GM18511 (cell line): ENCODE data around the gene RADIL.
"Not testable (repeated sequence)": the region's sequence is repeated elsewhere in the genome, so short reads cannot be mapped to it uniquely, and the experiment has no call there.

Experiments
- ATAC-seq: cut with Tn5 transposase; IDR thresholded peaks from one replicate; pipeline ENCODE4 v1.9.1; 2021; ENCODE audit warnings: mild to moderate bottlenecking, moderate library complexity; ENCODE audit not compliant: unreplicated experiment

The RADIL gene

GRCh38 chr7:4815609-4816418, 67.7 kb downstream of the RADIL start:
- ATAC-seq: no peak

- no peak for ATAC-seq
Observed at GRCh38 chr7:4815121-4815520, 68.4 kb downstream of the RADIL start.

- ATAC-seq: no peak
Observed at GRCh38 chr7:4814433-4814832, 69.1 kb downstream of the RADIL start.

- ATAC-seq: no peak
Observed at GRCh38 chr7:4809666-4810065, 73.8 kb downstream of the RADIL start.

GRCh38 chr7:4809091-4809591, 74.4 kb downstream of the RADIL start:
- ATAC-seq: no peak

- ATAC-seq: no peak
Observed at GRCh38 chr7:4808565-4808964, 75.0 kb downstream of the RADIL start.

GRCh38 chr7:4808026-4808425, 75.5 kb downstream of the RADIL start:
- ATAC-seq: no peak

GRCh38 chr7:4807598-4808016, 75.9 kb downstream of the RADIL start:
- no peak for ATAC-seq

- ATAC-seq: no peak
Observed at GRCh38 chr7:4806983-4807597, 76.4 kb downstream of the RADIL start.

GRCh38 chr7:4805984-4806300, 77.6 kb downstream of the RADIL start:
- ATAC-seq: no peak

- no peak for ATAC-seq
Observed at GRCh38 chr7:4805110-4805983, 78.2 kb downstream of the RADIL start.

- ATAC-seq: no peak
Observed at GRCh38 chr7:4803397-4804241, 79.9 kb downstream of the RADIL start.

- not testable (repeated sequence) for ATAC-seq
Observed at GRCh38 chr7:4802577-4802976, 80.9 kb downstream of the RADIL start.

GRCh38 chr7:4801839-4802231, 81.7 kb downstream of the RADIL start:
- no peak for ATAC-seq

GRCh38 chr7:4800926-4801838, 82.3 kb downstream of the RADIL start:
- ATAC-seq: no peak

GRCh38 chr7:4800487-4800886, 83.0 kb downstream of the RADIL start:
- no peak for ATAC-seq

GRCh38 chr7:4799508-4800268, 83.8 kb downstream of the RADIL start:
- no peak for ATAC-seq

GRCh38 chr7:4798706-4799235, 84.7 kb downstream of the RADIL start:
- ATAC-seq: no peak
